Neuronal stem cell (in vitro differentiated cells): Measurements from ENCODE around the gene XRRA1.

ENCODE experiments used
- DNase-seq: peaks from one replicate; pipeline ENCODE4 v3.0.0-alpha.2; 2013; ENCODE audit warnings: low spot score
- H2AFZ ChIP-seq: one replicate; pipeline ENCODE4 v1.6.1; 2013; ENCODE audit warnings: mild to moderate bottlenecking, low read length, inconsistent platforms
- H2AK5ac ChIP-seq: 2 replicates; pipeline ENCODE4 v1.6.1; 2013; ENCODE audit warnings: low read depth, mild to moderate bottlenecking, inconsistent platforms, low read length, moderate library complexity, mixed read lengths
- H2BK120ac ChIP-seq: 2 replicates; pipeline ENCODE4 v1.6.1; 2013; ENCODE audit warnings: low read depth, mild to moderate bottlenecking, inconsistent platforms, low read length, moderate library complexity, mixed read lengths
- H2BK12ac ChIP-seq: one replicate; pipeline ENCODE4 v1.6.1; 2013; ENCODE audit warnings: low read length, inconsistent platforms
- H2BK15ac ChIP-seq: 2 replicates; pipeline ENCODE4 v1.6.1; 2013; ENCODE audit warnings: mild to moderate bottlenecking, low read length, inconsistent platforms, mixed read lengths
- H2BK5ac ChIP-seq: one replicate; pipeline ENCODE4 v1.6.1; 2013; ENCODE audit warnings: inconsistent platforms, mild to moderate bottlenecking, low read length, moderate library complexity
- H3K14ac ChIP-seq: one replicate; pipeline ENCODE4 v1.6.1; 2013; ENCODE audit warnings: low read length, inconsistent platforms
- H3K18ac ChIP-seq: 2 replicates; pipeline ENCODE4 v1.6.1; 2013; ENCODE audit warnings: low read length, inconsistent platforms
- H3K23ac ChIP-seq: 2 replicates; pipeline ENCODE4 v1.6.1; 2013; ENCODE audit warnings: low read depth, mild to moderate bottlenecking, mixed read lengths, low read length, inconsistent platforms; ENCODE audit not compliant: poor library complexity
- H3K27ac ChIP-seq: replicated peaks from 3 replicates; pipeline ENCODE4 v1.5.1; 2013; ENCODE audit warnings: low read length, inconsistent platforms
- H3K27me3 ChIP-seq, 3 experiments: 2 replicates each; pipeline ENCODE4 v1.6.1; 2013; ENCODE audit warnings: low read length in 3 of 3, mild to moderate bottlenecking in 2 of 3, inconsistent platforms in 1 of 3, low read depth in 1 of 3, mixed read lengths in 1 of 3, moderate library complexity in 1 of 3; ENCODE audit not compliant: control insufficient read depth in 3 of 3, insufficient read depth in 3 of 3
- H3K36me3 ChIP-seq, 2 donors: replicated peaks in 1 of 2; 2 replicates each; pipeline ENCODE4 v1.6.1; 2013; ENCODE audit warnings: low read length in 2 of 2; ENCODE audit not compliant: control insufficient read depth in 2 of 2, insufficient read depth in 2 of 2
- H3K4ac ChIP-seq: 2 replicates; pipeline ENCODE4 v1.6.1; 2013; ENCODE audit warnings: inconsistent platforms, mild to moderate bottlenecking, low read length, moderate library complexity
- H3K4me1 ChIP-seq, 2 donors: 1 replicate in 1 of 2; 2 replicates in 1 of 2; pipeline ENCODE4 v1.6.1; 2013; ENCODE audit warnings: low read length in 2 of 2, low read depth in 1 of 2; ENCODE audit not compliant: control insufficient read depth in 2 of 2, insufficient read depth in 1 of 2
- H3K4me2 ChIP-seq: one replicate; pipeline ENCODE4 v1.6.1; 2013; ENCODE audit warnings: mild to moderate bottlenecking, low read length, inconsistent platforms; ENCODE audit not compliant: insufficient read depth, poor library complexity, severe bottlenecking
- H3K4me3 ChIP-seq, 2 donors: 2 replicates each; pipeline ENCODE4 v1.5.1; 2013; ENCODE audit warnings: low read length in 2 of 2, mild to moderate bottlenecking in 2 of 2, inconsistent platforms in 1 of 2, moderate library complexity in 1 of 2
- H3K79me1 ChIP-seq: one replicate; pipeline ENCODE4 v1.6.1; 2013; ENCODE audit warnings: low read depth, mild to moderate bottlenecking, inconsistent platforms, low read length, moderate library complexity
- H3K9ac ChIP-seq: one replicate; pipeline ENCODE4 v1.6.1; 2013; ENCODE audit warnings: mild to moderate bottlenecking, low read depth, low read length, inconsistent platforms; ENCODE audit not compliant: poor library complexity
- H3K9me3 ChIP-seq, 2 donors: replicated peaks in 1 of 2; 2 replicates each; pipeline versions ENCODE3 to v1.6.1; 2013; ENCODE audit warnings: low read length in 2 of 2, mild to moderate bottlenecking in 2 of 2, inconsistent platforms in 1 of 2, low read depth in 1 of 2, mixed read lengths in 1 of 2, moderate library complexity in 1 of 2; ENCODE audit not compliant: control insufficient read depth in 2 of 2, insufficient read depth in 1 of 2
- H4K8ac ChIP-seq: one replicate; pipeline ENCODE4 v1.6.1; 2013; ENCODE audit warnings: low read depth, mild to moderate bottlenecking, inconsistent platforms, low read length, moderate library complexity
- H4K91ac ChIP-seq: one replicate; pipeline ENCODE4 v1.6.1; 2013; ENCODE audit warnings: low read length, low read depth, mild to moderate bottlenecking, inconsistent platforms; ENCODE audit not compliant: poor library complexity
- WGBS, 2 donors: extraction: QIAGEN DNeasy Blood & Tissue Kit; methylation state at CpG; one replicate each; pipeline ENCODE4 v1.1.7; 2013; ENCODE audit warnings: missing lambda C conversion rate in 2 of 2, mixed read lengths in 1 of 2; ENCODE audit not compliant: insufficient read length in 2 of 2, insufficient replicate concordance in 1 of 2; ENCODE audit errors: extremely low coverage in 2 of 2; 5-methylcytosine and 5-hydroxymethylcytosine counted together

XRRA1 gene

DNA sequence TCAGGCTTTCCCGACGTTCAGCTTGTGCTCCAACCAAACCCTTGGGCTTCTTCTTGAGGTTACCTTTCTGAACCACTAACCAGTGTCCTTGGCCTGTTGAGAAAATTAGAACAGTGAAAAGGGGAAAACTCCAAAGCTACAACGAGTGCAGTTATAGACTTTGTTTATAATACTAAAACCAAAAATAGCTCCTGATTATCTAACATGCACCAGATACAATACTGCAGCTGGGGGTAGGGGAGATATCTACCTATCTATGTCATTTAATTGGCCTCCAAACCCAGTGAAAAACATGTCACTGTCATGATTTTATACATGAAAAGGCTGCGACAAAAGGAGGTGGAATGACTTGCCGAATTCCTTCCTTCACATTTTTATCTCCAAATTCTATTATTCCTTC lies 11.9 kb downstream of the XRRA1 start:
- no peak overlapping the region for H4K8ac ChIP-seq
- no peak overlapping the region for H2BK5ac ChIP-seq
- no peak overlapping the region for H3K23ac ChIP-seq
- H3K4me1 ChIP-seq, result no peaks in the 10 kb centered on the region
- H3K79me1 ChIP-seq, result no peaks in the 10 kb centered on the region
- H2AK5ac ChIP-seq, result no peak overlapping the region
- no peak overlapping the region for H2BK120ac ChIP-seq
- no peak overlapping the region for H2BK15ac ChIP-seq
- H3K18ac ChIP-seq, result no peak overlapping the region
- no peak overlapping the region for H2AFZ ChIP-seq
- H3K14ac ChIP-seq, result no peak overlapping the region
- H3K9ac ChIP-seq, result no peak overlapping the region
- H3K27ac ChIP-seq, result no peak overlapping the region
- H2BK12ac ChIP-seq, result no peak overlapping the region
- no peaks in the 10 kb centered on the region for H3K27me3 ChIP-seq
- no peak overlapping the region for H3K4me3 ChIP-seq
- H3K4ac ChIP-seq, result no peak overlapping the region
- no peaks in the 10 kb centered on the region for H3K9me3 ChIP-seq
- no peak overlapping the region for H4K91ac ChIP-seq
- H3K36me3 ChIP-seq, result peaks cover 3 to 72% of the 10 kb centered on the region in 2 donors
- no CpG with 5 or more reads among the region's 5 CpGs for WGBS, 2 donors
- no peak for DNase-seq
- H3K4me2 ChIP-seq, result no peak overlapping the region

- no peak overlapping the region for H3K4me2 ChIP-seq
- H2BK12ac ChIP-seq, result no peak overlapping the region
- H2BK120ac ChIP-seq, result no peak overlapping the region
- no peak overlapping the region for H3K23ac ChIP-seq
- no peak overlapping the region for H3K9ac ChIP-seq
- DNase-seq, result no peak
- no peaks in the 10 kb centered on the region for H3K9me3 ChIP-seq
- H2AFZ ChIP-seq, result no peak overlapping the region
- H3K27me3 ChIP-seq, result no peaks in the 10 kb centered on the region
- no peak overlapping the region for H4K8ac ChIP-seq
- H3K79me1 ChIP-seq, result no peaks in the 10 kb centered on the region
- no peak overlapping the region for H3K4me3 ChIP-seq
- no peak overlapping the region for H3K4ac ChIP-seq
- WGBS, 2 donors, result no CpG with 5 or more reads among the region's 2 CpGs
- no peak overlapping the region for H3K14ac ChIP-seq
- H3K27ac ChIP-seq, result no peak overlapping the region
- H3K4me1 ChIP-seq, result no peaks in the 10 kb centered on the region
- H3K36me3 ChIP-seq, result peaks cover 3 to 72% of the 10 kb centered on the region in 2 donors
- no peak overlapping the region for H4K91ac ChIP-seq
- H2AK5ac ChIP-seq, result no peak overlapping the region
- H2BK5ac ChIP-seq, result no peak overlapping the region
- H2BK15ac ChIP-seq, result no peak overlapping the region
- H3K18ac ChIP-seq, result no peak overlapping the region
Observed at GRCh38 chr11:74936087-74936486, 12.8 kb downstream of the XRRA1 start.

GRCh38 chr11:74935285-74935684 lies 13.6 kb downstream of the XRRA1 start:
- Histone ChIP-seq H3K4ac (no peak overlapping the region), H2AFZ (no peak overlapping the region), H3K9ac (no peak overlapping the region), H3K4me3 (no peak overlapping the region), H3K27ac (no peak overlapping the region), H2BK5ac (no peak overlapping the region), H2BK120ac (no peak overlapping the region), H3K14ac (no peak overlapping the region), H4K8ac (no peak overlapping the region), H3K27me3 (no peaks in the 10 kb centered on the region), H3K4me2 (no peak overlapping the region), H3K79me1 (no peaks in the 10 kb centered on the region), H2BK12ac (no peak overlapping the region), H3K18ac (no peak overlapping the region), H2AK5ac (no peak overlapping the region), H3K9me3 (no peaks in the 10 kb centered on the region), H4K91ac (no peak overlapping the region), H3K36me3 (peaks cover 3 to 69% of the 10 kb centered on the region in 2 donors), H2BK15ac (no peak overlapping the region), H3K4me1 (no peaks in the 10 kb centered on the region), H3K23ac (no peak overlapping the region)
- no CpG with 5 or more reads among the region's 2 CpGs for WGBS, 2 donors
- no peak for DNase-seq

GRCh38 chr11:74933765-74934164 lies 15.1 kb downstream of the XRRA1 start:
- Histone ChIP-seq H3K4ac (no peak overlapping the region), H3K9me3 (no peaks in the 10 kb centered on the region), H2BK12ac (no peak overlapping the region), H3K36me3 (peaks cover 3 to 59% of the 10 kb centered on the region in 2 donors), H2BK120ac (no peak overlapping the region), H3K4me3 (no peak overlapping the region), H2BK5ac (no peak overlapping the region), H2AFZ (no peak overlapping the region), H3K23ac (no peak overlapping the region), H3K27me3 (no peaks in the 10 kb centered on the region), H3K27ac (no peak overlapping the region), H3K4me2 (no peak overlapping the region), H3K18ac (no peak overlapping the region), H3K14ac (no peak overlapping the region), H2BK15ac (no peak overlapping the region), H4K8ac (no peak overlapping the region), H4K91ac (no peak overlapping the region), H3K9ac (no peak overlapping the region), H2AK5ac (no peak overlapping the region), H3K79me1 (no peaks in the 10 kb centered on the region), H3K4me1 (no peaks in the 10 kb centered on the region)
- 100% methylated on average over 2 of the region's 2 CpGs for WGBS, 2 donors
- DNase-seq, result no peak
